GM12878 (cell line): Measurements from ENCODE around the gene ERFL. TPM values are rescaled to one million over a fixed set of nuclear protein-coding genes. Genes with fewer than 3 reads are reported as not detected.

Source experiments
- ATAC-seq: fragments of 200-7000 bp; cut with Tn5 transposase; 3 replicates; pipeline ENCODE4 v1.9.1; 2020; ENCODE audit warnings: mild to moderate bottlenecking, moderate library complexity
- BruUV-seq: library from RNA; stranded (reverse); fragments of 400-500 nt; replicated peaks from 2 replicates; lab custom pipeline; 2021; lab: Mats Ljungman, UMichigan
- CTCF ChIA-PET: fragments of 300-600 bp; sonication (Branson Sonifier 250); formaldehyde crosslinking; extraction: SDS; loops from one replicate; lab custom pipeline; 2021; ENCODE audit warnings: inconsistent platforms; lab: Yijun Ruan, JAX
- POLR2A ChIA-PET: fragments of 350-600 bp; formaldehyde crosslinking; extraction: SDS; loops from one replicate; lab custom pipeline; 2021; ENCODE audit warnings: inconsistent platforms; lab: Charles Lee
- RAD21 ChIA-PET: fragments of 300-600 bp; sonication (Branson Sonifier 250); formaldehyde crosslinking; loops from one replicate; lab custom pipeline; 2023; ENCODE audit warnings: antibody characterized with exemption; ENCODE audit not compliant: unreplicated experiment; lab: Charles Lee
- SMC1A ChIA-PET: fragments of 300-600 bp; sonication (Branson Sonifier 250); formaldehyde crosslinking; loops from one replicate; lab custom pipeline; 2023; ENCODE audit not compliant: unreplicated experiment, uncharacterized antibody; lab: Charles Lee
- DNase-seq: peaks from one replicate; pipeline ENCODE4 v3.0.0-alpha.2; 2011; ENCODE audit warnings: low read depth, low spot score
- FAIRE-seq: peaks from 3 replicates; lab custom pipeline; 2011; peaks lifted over from hg19 to GRCh38; lab: Jason Lieb, UNC
- H2AFZ ChIP-seq: 2 replicates; pipeline ENCODE4 v1.6.0; 2011; ENCODE audit warnings: low read depth, low read length, control low read depth; ENCODE audit not compliant: control insufficient read depth
- H3K27ac ChIP-seq: 2 replicates; pipeline ENCODE4 v1.5.1; 2011; ENCODE audit warnings: control low read depth; ENCODE audit not compliant: control insufficient read depth, insufficient read depth
- H3K27me3 ChIP-seq, 2 experiments: replicated peaks in 1 of 2; 2 replicates each; pipeline versions ENCODE4 v1.6.0 to v1.6.1; 2011; ENCODE audit warnings: low read length in 1 of 2; ENCODE audit not compliant: control insufficient read depth in 2 of 2, insufficient read depth in 2 of 2
- H3K36me3 ChIP-seq, 2 experiments: 2 replicates each; pipeline ENCODE4 v1.5.1; 2011; ENCODE audit warnings: low read length in 1 of 2; ENCODE audit not compliant: control insufficient read depth in 2 of 2, insufficient read depth in 2 of 2
- H3K4me1 ChIP-seq: 2 replicates; pipeline ENCODE4 v1.6.1; 2011; ENCODE audit warnings: mild to moderate bottlenecking, low read length, moderate library complexity, mixed read lengths; ENCODE audit not compliant: control insufficient read depth, insufficient read depth
- H3K4me2 ChIP-seq: 2 replicates; pipeline ENCODE4 v1.6.0; 2011; ENCODE audit warnings: control low read depth; ENCODE audit not compliant: control insufficient read depth, insufficient read depth
- H3K4me3 ChIP-seq: fragments of 200-600 bp; sonication (generic); 2 replicates; pipeline ENCODE4 v1.5.1; 2016
- H3K79me2 ChIP-seq: 2 replicates; pipeline ENCODE4 v1.6.0; 2011; ENCODE audit warnings: low read length; ENCODE audit not compliant: control insufficient read depth, insufficient read depth
- H3K9ac ChIP-seq: 2 replicates; pipeline ENCODE4 v1.8.0; 2011; ENCODE audit warnings: low read length, control low read depth, mixed read lengths; ENCODE audit not compliant: control insufficient read depth, insufficient read depth
- H3K9me3 ChIP-seq: replicated peaks from 3 replicates; pipeline ENCODE4 v1.5.1; 2011; ENCODE audit warnings: mild to moderate bottlenecking, low read length; ENCODE audit not compliant: control insufficient read depth, insufficient read depth
- H4K20me1 ChIP-seq: 2 replicates; pipeline ENCODE4 v1.6.0; 2011; ENCODE audit not compliant: control insufficient read depth, insufficient read depth
- CBX3 ChIP-seq: fragments of 200-600 bp; sonication (generic); IDR thresholded peaks from 2 replicates; pipeline ENCODE4 v1.6.1; 2016; ENCODE audit warnings: low read depth, borderline replicate concordance
- POLR2AphosphoS5 ChIP-seq: IDR thresholded peaks from 2 replicates; pipeline ENCODE4 v1.6.1; 2011; ENCODE audit warnings: mild to moderate bottlenecking, low read length, inconsistent platforms
- WRNIP1 ChIP-seq: IDR thresholded peaks from 2 replicates; pipeline ENCODE4 v1.6.1; 2011; ENCODE audit warnings: low read depth, low read length, improper control_type of control experiment, borderline replicate concordance
- WGBS: methylation state at CpG from one replicate; pipeline ENCODE4 v1.1.6; 2016; ENCODE audit warnings: low lambda C conversion rate; ENCODE audit not compliant: insufficient replicate concordance, insufficient coverage; ENCODE audit errors: missing lambda C conversion rate; 5-methylcytosine and 5-hydroxymethylcytosine counted together
- in situ Hi-C: fragments of 300-500 bp; cut with MboI; formaldehyde crosslinking; loops from 9 replicates; pipeline ENCODE4 v1.14.3; 2018; ENCODE audit warnings: mixed read lengths
- intact Hi-C: fragments of 100-400 bp; cut with micrococcal nuclease; formaldehyde crosslinking; loops from one replicate; pipeline ENCODE4 v1.14.2; 2022; ENCODE audit not compliant: unreplicated experiment
- polyA plus RNA-seq, 11 experiments: library from polyadenylated mRNA; depleted of rRNA in 4 of 11; unstranded in 6 of 11; stranded (reverse) in 5 of 11; fragments of >200 nt; fragmentation: Nextera tagmentation in 4 of 11; fragmentation: Illumina TruSeq in 1 of 11; extraction: Ambion mirVana in 4 of 11; extraction: Trizol in 1 of 11; gene quantifications; 1 replicate in 1 of 11; 2 replicates in 10 of 11; pipeline versions ENCODE4 v1.2.1 to v1.2.3, GENCODE V29; 2011 to 2016; ENCODE audit warnings: inconsistent platforms in 2 of 11, missing spikeins in 2 of 11, low read depth in 1 of 11
- total RNA-seq, 4 experiments: library from RNA; depleted of rRNA in 3 of 4; stranded (reverse); fragments of >200 nt in 3 of 4; fragmentation: Illumina TruSeq in 1 of 4; extraction: Trizol in 1 of 4; gene quantifications; 2 replicates each; pipeline versions ENCODE4 v1.2.1 to v1.2.3, GENCODE V29; 2013 to 2021
- TF ChIP-seq, protein P1 (sequence below), 3 experiments: IDR thresholded peaks in 2 of 3; conservative IDR thresholded peaks in 1 of 3; 2 replicates each; pipeline ENCODE4 v1.5.1; 2011; ENCODE audit warnings: low read depth in 3 of 3, low read length in 3 of 3, mild to moderate bottlenecking in 3 of 3, control low read depth in 2 of 3, moderate library complexity in 2 of 3, inconsistent platforms in 1 of 3, mixed read lengths in 1 of 3; ENCODE audit not compliant: control insufficient read depth in 2 of 3, insufficient read depth in 1 of 3; ENCODE audit errors: extremely low read depth in 1 of 3
- TF ChIP-seq, protein P2 (sequence below): fragments of 450-650 bp; IDR thresholded peaks from 2 replicates; pipeline ENCODE4 v1.6.1; 2017; ENCODE audit warnings: antibody characterized with exemption, mild to moderate bottlenecking, moderate library complexity

ERFL gene
- total and polyA plus RNA-seq, 10 of the 15 experiments (the other 5 are each of a cell fraction or from before 2014, with no cell fraction given): 0.04 to 0.10 (median 0.05) TPM; not detected in 7

DNA sequence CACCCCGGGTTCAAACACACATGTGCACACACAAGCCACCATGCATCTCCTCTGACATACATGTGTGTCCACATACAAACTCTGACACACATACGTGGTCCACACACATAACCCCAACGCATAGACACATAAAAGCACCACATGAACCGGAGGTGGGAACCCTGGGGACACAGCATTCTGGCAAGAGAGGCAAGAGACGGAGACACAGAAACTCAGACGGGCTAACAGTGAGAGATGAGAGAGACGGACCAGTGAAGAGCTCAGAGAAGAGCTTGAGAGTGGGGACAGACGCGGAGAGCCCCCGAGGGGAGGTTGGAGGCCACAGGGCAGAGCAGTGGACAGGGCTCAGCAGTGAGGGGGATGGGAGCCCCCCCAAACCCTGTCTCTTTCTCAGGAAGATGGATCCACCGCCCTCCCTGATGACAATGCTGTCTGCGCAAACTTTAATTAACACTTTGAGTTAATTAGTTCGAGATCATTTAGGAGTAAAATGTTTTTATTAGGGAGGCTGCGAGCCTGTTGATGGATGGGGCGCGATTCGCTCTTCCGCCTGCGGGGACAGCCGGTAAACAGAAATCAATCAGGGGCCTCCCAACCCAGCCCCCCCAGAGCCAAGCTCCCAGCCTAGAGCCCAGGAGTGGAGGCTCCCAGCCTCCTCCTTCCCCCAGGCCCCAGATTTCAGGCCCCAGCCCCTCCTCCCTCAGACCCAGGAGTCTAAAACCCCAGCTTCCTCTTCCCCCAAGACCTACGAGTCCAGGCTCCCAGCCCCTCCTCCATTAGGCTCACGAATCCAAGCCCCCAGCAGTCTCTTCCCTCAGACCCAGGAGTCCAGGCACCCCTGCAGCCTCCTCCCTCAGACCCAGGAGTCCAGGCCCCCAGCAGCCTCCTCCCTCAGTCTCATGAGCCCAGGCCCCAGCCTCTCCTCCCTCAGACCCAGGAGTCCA, 9.5 kb upstream of the ERFL start:
- ChIA-PET POLR2A (interaction anchor here (1.0 to 1.1 kb wide), 2 partner anchors 8 to 78 kb away, joined by 3 to 5 read pairs; partner anchors contain the start of gene RPS19), CTCF (interaction anchor here (0.9 to 2.3 kb wide), 8 partner anchors 8 to 143 kb away, joined by 3 to 17 read pairs (median 4); partner anchors contain the start of gene RPS19), RAD21 (interaction anchor here (0.6 to 2.1 kb wide), 2 partner anchors 62 to 65 kb away, joined by 3 to 6 read pairs; no protein-coding TSS in a partner anchor), SMC1A (interaction anchor here (1.5 to 1.6 kb wide), 2 partner anchors 8 to 65 kb away, joined by 4 read pairs; no protein-coding TSS in a partner anchor)
- no peak overlapping the region for H3K9ac ChIP-seq
- H4K20me1 ChIP-seq: no peaks in the 10 kb centered on the region
- H3K79me2 ChIP-seq: no peaks in the 10 kb centered on the region
- no peaks in the 10 kb centered on the region for H3K9me3 ChIP-seq
- FAIRE-seq (no peak), ATAC-seq (no peak), DNase-seq (no peak)
- no peak overlapping the region for H3K27ac ChIP-seq
- no TSS peak for BruUV-seq
- intact Hi-C loops: no loop called here
- TF ChIP-seq, protein P1, sequence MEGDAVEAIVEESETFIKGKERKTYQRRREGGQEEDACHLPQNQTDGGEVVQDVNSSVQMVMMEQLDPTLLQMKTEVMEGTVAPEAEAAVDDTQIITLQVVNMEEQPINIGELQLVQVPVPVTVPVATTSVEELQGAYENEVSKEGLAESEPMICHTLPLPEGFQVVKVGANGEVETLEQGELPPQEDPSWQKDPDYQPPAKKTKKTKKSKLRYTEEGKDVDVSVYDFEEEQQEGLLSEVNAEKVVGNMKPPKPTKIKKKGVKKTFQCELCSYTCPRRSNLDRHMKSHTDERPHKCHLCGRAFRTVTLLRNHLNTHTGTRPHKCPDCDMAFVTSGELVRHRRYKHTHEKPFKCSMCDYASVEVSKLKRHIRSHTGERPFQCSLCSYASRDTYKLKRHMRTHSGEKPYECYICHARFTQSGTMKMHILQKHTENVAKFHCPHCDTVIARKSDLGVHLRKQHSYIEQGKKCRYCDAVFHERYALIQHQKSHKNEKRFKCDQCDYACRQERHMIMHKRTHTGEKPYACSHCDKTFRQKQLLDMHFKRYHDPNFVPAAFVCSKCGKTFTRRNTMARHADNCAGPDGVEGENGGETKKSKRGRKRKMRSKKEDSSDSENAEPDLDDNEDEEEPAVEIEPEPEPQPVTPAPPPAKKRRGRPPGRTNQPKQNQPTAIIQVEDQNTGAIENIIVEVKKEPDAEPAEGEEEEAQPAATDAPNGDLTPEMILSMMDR (IDR thresholded peaks at IDR 0.05 in 2 of 3, conservative IDR thresholded peaks at IDR 0.05 in 1 of 3; ENCODE audit: control insufficient read depth in 2 of 3, extremely low read depth in 1 of 3, insufficient read depth in 1 of 3, low read depth in 3 of 3, low read length in 3 of 3): 0 out of 6 replicates have a peak, but pooled peaks of 1 of the 3 experiments have one; percentile 6
- TF ChIP-seq, protein P2, sequence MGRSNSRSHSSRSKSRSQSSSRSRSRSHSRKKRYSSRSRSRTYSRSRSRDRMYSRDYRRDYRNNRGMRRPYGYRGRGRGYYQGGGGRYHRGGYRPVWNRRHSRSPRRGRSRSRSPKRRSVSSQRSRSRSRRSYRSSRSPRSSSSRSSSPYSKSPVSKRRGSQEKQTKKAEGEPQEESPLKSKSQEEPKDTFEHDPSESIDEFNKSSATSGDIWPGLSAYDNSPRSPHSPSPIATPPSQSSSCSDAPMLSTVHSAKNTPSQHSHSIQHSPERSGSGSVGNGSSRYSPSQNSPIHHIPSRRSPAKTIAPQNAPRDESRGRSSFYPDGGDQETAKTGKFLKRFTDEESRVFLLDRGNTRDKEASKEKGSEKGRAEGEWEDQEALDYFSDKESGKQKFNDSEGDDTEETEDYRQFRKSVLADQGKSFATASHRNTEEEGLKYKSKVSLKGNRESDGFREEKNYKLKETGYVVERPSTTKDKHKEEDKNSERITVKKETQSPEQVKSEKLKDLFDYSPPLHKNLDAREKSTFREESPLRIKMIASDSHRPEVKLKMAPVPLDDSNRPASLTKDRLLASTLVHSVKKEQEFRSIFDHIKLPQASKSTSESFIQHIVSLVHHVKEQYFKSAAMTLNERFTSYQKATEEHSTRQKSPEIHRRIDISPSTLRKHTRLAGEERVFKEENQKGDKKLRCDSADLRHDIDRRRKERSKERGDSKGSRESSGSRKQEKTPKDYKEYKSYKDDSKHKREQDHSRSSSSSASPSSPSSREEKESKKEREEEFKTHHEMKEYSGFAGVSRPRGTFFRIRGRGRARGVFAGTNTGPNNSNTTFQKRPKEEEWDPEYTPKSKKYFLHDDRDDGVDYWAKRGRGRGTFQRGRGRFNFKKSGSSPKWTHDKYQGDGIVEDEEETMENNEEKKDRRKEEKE: no peak
- TF ChIP-seq WRNIP1: no peak
- 0 out of 2 replicates have a peak, but pooled peaks have one; percentile 29 for TF ChIP-seq POLR2AphosphoS5
- no peak for TF ChIP-seq CBX3
- H3K27me3 ChIP-seq: peaks cover 0 to 3% of the 10 kb centered on the region in 2 experiments; a peak in 2 of 4 replicates
- H2AFZ ChIP-seq: no peak overlapping the region
- in situ Hi-C loops: loop anchor here (25.0 kb wide), 1 partner anchor 1825 kb away; the partner anchor contains the start of gene SMG9
- peaks cover 32% of the 10 kb centered on the region for H3K4me1 ChIP-seq
- no peak overlapping the region for H3K4me2 ChIP-seq
- H3K36me3 ChIP-seq: no peaks in the 10 kb centered on the region
- H3K4me3 ChIP-seq: no peak overlapping the region
- 32% methylated on average over 17 of the region's 22 CpGs for WGBS
